GM20000 (cell line): ENCODE results near the gene PIM3.
A peak's percentile ranks its signal among the peaks of the same experiment; 100 is the strongest.
"Not testable (repeated sequence)": the region's sequence is repeated elsewhere in the genome, so short reads cannot be mapped to it uniquely, and the experiment has no call there.

Experiments
- DNase-seq: peaks from one replicate; pipeline ENCODE4 v3.0.0; 2012; ENCODE audit warnings: low spot score
- TF ChIP-seq, protein P1 (sequence below): IDR thresholded peaks from 2 replicates; pipeline ENCODE4 v1.5.1; 2012; ENCODE audit warnings: mild to moderate bottlenecking, control low read depth; ENCODE audit errors: extremely low read depth, missing control alignments

PIM3 gene

GRCh38 chr22:49975543-49976389 is 15.2 kb downstream of the PIM3 start:
- peak; percentile 75 for DNase-seq
- TF ChIP-seq, protein P1, sequence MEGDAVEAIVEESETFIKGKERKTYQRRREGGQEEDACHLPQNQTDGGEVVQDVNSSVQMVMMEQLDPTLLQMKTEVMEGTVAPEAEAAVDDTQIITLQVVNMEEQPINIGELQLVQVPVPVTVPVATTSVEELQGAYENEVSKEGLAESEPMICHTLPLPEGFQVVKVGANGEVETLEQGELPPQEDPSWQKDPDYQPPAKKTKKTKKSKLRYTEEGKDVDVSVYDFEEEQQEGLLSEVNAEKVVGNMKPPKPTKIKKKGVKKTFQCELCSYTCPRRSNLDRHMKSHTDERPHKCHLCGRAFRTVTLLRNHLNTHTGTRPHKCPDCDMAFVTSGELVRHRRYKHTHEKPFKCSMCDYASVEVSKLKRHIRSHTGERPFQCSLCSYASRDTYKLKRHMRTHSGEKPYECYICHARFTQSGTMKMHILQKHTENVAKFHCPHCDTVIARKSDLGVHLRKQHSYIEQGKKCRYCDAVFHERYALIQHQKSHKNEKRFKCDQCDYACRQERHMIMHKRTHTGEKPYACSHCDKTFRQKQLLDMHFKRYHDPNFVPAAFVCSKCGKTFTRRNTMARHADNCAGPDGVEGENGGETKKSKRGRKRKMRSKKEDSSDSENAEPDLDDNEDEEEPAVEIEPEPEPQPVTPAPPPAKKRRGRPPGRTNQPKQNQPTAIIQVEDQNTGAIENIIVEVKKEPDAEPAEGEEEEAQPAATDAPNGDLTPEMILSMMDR, result no peak

DNA sequence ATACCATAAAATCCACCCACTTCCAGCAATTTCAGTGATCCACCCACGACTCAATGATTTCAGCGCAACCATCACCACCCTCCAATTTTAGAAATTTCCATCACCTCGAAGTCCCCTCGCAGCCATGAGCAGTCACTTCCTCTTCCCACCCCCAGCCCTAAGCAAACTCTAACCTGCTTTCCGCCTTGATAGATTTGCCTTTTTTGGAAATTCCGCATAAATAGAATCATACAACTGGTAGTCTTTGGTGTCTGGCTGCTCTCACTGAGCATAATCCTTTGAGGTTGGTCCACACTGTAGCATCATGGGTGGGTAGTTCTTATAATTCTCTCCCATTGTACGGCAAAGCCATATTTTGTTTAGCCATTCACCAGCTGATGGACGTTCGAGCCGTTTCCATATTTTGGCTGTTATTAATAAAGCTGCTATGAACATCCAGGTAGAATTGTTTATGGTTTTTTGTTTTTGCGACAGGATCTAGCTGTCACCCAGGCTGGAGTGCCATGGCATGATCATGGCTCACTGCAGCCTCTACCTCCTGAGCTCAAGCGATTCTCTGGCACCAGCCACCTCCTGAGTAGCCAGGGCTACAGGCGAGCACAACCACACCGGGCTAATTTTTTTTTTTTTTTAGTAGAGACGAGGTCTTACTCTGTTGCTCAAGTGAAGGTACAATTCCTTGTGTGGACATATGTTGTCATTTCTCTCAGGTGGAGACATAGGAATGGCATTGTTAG is 16.0 kb downstream of the PIM3 start:
- DNase-seq, result peak; percentile 79
- TF ChIP-seq, protein P1, result no peak

DNA sequence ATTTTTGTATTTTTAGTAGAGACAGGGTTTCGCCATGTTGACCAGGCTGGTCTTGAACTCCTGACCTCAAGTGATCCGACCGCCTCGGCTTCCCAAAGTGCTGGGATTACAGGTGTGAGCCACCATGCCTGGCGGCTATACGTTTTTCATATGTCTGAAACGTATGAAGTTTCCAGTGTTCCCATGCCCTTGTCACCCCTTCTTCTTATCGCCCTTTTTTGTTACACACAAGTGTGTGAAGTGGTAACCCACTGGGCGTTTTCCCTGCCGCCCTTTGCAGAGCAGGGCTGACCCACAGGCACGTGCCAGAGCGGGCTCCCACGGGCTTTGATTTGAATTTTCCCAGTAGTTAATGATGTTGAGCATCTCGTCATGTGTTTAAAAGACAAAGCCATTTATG is 17.0 kb downstream of the PIM3 start:
- DNase-seq, result no peak
- TF ChIP-seq, protein P1, result no peak

- DNase-seq, result no peak
- TF ChIP-seq, protein P1, result peak; percentile 42
Measured at GRCh38 chr22:49979587-49980264, 19.2 kb downstream of the PIM3 start.

- not testable (repeated sequence) for DNase-seq
Measured at GRCh38 chr22:49981799-49982198, 21.2 kb downstream of the PIM3 start.

GRCh38 chr22:49983148-49984042 is 22.8 kb downstream of the PIM3 start:
- TF ChIP-seq, protein P1, result peak; percentile 11
- peak; percentile 61 for DNase-seq

DNA sequence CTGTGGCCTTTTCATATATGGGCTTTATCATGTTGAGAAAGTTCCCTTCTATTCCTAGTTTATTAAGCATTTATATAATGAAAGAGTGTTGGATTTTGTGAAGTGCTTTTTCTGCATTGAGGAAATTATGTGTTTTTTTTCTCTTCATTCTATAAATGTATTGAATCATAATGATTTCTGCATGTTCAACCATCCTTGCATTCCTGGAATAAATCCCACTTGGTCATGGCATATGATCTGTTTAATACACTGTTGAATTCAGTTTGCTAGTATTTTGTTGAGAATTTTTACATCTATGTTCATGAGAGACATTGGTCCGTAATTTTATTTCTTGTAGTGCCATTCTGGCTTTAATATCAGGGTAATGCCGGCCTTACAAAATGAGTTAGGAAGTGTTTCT is 25.8 kb downstream of the PIM3 start:
- TF ChIP-seq, protein P1, result no peak
- DNase-seq, result no peak

- not testable (repeated sequence) for DNase-seq
Measured at GRCh38 chr22:49989826-49990225, 29.3 kb downstream of the PIM3 start.
